ENCODE results near the gene EIF3I. TPM values are rescaled to one million over a fixed set of nuclear protein-coding genes. Genes with fewer than 3 reads are reported as not detected.

The EIF3I gene
- total RNA-seq, 1 donor from 2014 or later = 184 TPM

- no peak overlapping the region for H2AFZ ChIP-seq (ENCODE audit: low read depth, low read length)
- H3K9ac ChIP-seq (ENCODE audit: low read length) = no peak overlapping the region
- H3K27me3 ChIP-seq (ENCODE audit: insufficient read depth, low read length) = no peaks in the 10 kb centered on the region
- no peaks in the 10 kb centered on the region for H3K9me3 ChIP-seq (ENCODE audit: insufficient read depth, low read depth, low read length)
- H3K36me3 ChIP-seq (ENCODE audit: insufficient read depth, low read length) = peaks cover 34% of the 10 kb centered on the region
- H3K27ac ChIP-seq (ENCODE audit: low read depth, low read length) = no peak overlapping the region
- H3K9me3 Mint-ChIP-seq (ENCODE audit: unreplicated experiment) = no peaks in the 10 kb centered on the region
- H3K4me3 Mint-ChIP-seq (ENCODE audit: unreplicated experiment) = peak overlapping the region; percentile 54
- no peaks in the 10 kb centered on the region for H3K79me2 ChIP-seq (ENCODE audit: insufficient read depth, low read length)
- FAIRE-seq (no peak), DNase-seq (ENCODE audit: low read depth) (no peak)
- H3K27ac Mint-ChIP-seq (ENCODE audit: unreplicated experiment) = peak overlapping the region; percentile 37
- peak overlapping the region; percentile 96 for H3K4me2 ChIP-seq (ENCODE audit: low read length)
- no peaks in the 10 kb centered on the region for H3K27me3 Mint-ChIP-seq (ENCODE audit: low read depth, unreplicated experiment)
- H3K4me1 Mint-ChIP-seq (ENCODE audit: low read depth, unreplicated experiment) = peaks cover 28% of the 10 kb centered on the region
- H3K4me1 ChIP-seq (ENCODE audit: insufficient read depth, low read length) = peaks cover 22% of the 10 kb centered on the region
- no peak overlapping the region for H3K4me3 ChIP-seq (ENCODE audit: insufficient read depth, low read depth, low read length)
- TF ChIP-seq EZH2 (IDR thresholded peaks at IDR 0.05; ENCODE audit: insufficient read depth, low read length) = no peak
- TF ChIP-seq, protein P1, sequence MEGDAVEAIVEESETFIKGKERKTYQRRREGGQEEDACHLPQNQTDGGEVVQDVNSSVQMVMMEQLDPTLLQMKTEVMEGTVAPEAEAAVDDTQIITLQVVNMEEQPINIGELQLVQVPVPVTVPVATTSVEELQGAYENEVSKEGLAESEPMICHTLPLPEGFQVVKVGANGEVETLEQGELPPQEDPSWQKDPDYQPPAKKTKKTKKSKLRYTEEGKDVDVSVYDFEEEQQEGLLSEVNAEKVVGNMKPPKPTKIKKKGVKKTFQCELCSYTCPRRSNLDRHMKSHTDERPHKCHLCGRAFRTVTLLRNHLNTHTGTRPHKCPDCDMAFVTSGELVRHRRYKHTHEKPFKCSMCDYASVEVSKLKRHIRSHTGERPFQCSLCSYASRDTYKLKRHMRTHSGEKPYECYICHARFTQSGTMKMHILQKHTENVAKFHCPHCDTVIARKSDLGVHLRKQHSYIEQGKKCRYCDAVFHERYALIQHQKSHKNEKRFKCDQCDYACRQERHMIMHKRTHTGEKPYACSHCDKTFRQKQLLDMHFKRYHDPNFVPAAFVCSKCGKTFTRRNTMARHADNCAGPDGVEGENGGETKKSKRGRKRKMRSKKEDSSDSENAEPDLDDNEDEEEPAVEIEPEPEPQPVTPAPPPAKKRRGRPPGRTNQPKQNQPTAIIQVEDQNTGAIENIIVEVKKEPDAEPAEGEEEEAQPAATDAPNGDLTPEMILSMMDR (IDR thresholded peaks at IDR 0.05; ENCODE audit: insufficient read depth, low read depth, low read length) = no peak
- H3K36me3 Mint-ChIP-seq (ENCODE audit: low read depth, unreplicated experiment) = peaks cover 11% of the 10 kb centered on the region
- peaks cover 27% of the 10 kb centered on the region for H4K20me1 ChIP-seq (ENCODE audit: insufficient read depth, low read length)
Measured at GRCh38 chr1:32199043-32199716, 23.0 kb upstream of the EIF3I start.

DNA sequence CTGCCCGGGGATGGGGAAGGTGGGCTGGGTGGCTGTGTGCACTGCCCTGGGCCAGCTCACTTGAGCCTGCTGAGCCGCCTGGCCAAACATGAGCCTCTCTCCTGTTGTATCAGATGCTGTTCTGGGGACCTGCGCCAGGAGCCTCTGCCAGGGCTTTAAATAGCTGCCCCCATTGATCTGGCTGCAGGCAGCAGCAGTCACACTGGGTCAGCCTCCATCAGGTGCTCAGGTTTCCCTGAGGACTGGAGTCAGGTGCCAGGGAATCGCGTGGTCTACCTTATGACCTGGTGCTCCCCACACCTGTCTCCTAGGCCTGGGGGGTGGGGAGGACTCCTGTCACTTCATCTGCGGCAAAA is 22.5 kb upstream of the EIF3I start:
- H3K4me3 Mint-ChIP-seq (ENCODE audit: unreplicated experiment) = peak overlapping the region; percentile 86
- peaks cover 28% of the 10 kb centered on the region for H3K4me1 Mint-ChIP-seq (ENCODE audit: low read depth, unreplicated experiment)
- peaks cover 29% of the 10 kb centered on the region for H3K36me3 ChIP-seq (ENCODE audit: insufficient read depth, low read length)
- no peaks in the 10 kb centered on the region for H3K79me2 ChIP-seq (ENCODE audit: insufficient read depth, low read length)
- H4K20me1 ChIP-seq (ENCODE audit: insufficient read depth, low read length) = peaks cover 22% of the 10 kb centered on the region
- no peaks in the 10 kb centered on the region for H3K9me3 Mint-ChIP-seq (ENCODE audit: unreplicated experiment)
- FAIRE-seq = no peak
- peak overlapping the region; percentile 91 for H3K9ac ChIP-seq (ENCODE audit: low read length)
- H3K36me3 Mint-ChIP-seq (ENCODE audit: low read depth, unreplicated experiment) = peaks cover 7% of the 10 kb centered on the region
- H3K4me2 ChIP-seq (ENCODE audit: low read length) = peak overlapping the region; percentile 96
- H3K27ac Mint-ChIP-seq (ENCODE audit: unreplicated experiment) = peak overlapping the region; percentile 79
- H3K27me3 Mint-ChIP-seq (ENCODE audit: low read depth, unreplicated experiment) = no peaks in the 10 kb centered on the region
- DNase-seq (ENCODE audit: low read depth) = no peak
- peak overlapping the region; percentile 88 for H3K27ac ChIP-seq (ENCODE audit: low read depth, low read length)
- no peaks in the 10 kb centered on the region for H3K9me3 ChIP-seq (ENCODE audit: insufficient read depth, low read depth, low read length)
- peaks cover 22% of the 10 kb centered on the region for H3K4me1 ChIP-seq (ENCODE audit: insufficient read depth, low read length)
- TF ChIP-seq, protein P1 (IDR thresholded peaks at IDR 0.05; ENCODE audit: insufficient read depth, low read depth, low read length) = no peak
- TF ChIP-seq EZH2 (IDR thresholded peaks at IDR 0.05; ENCODE audit: insufficient read depth, low read length) = no peak
- no peaks in the 10 kb centered on the region for H3K27me3 ChIP-seq (ENCODE audit: insufficient read depth, low read length)
- no peak overlapping the region for H2AFZ ChIP-seq (ENCODE audit: low read depth, low read length)
- H3K4me3 ChIP-seq (ENCODE audit: insufficient read depth, low read depth, low read length) = peak overlapping the region; percentile 78
